ENCODE data around the gene SMIM35.

SMIM35 gene

GRCh38 chr11:118073554-118073953, 13.2 kb downstream of the SMIM35 start:
- Histone ChIP-seq H3K4me1 (ENCODE audit: control insufficient read depth in 1 of 2, insufficient read depth in 2 of 2, low read length in 2 of 2) (peaks cover 7 to 10% of the 10 kb centered on the region in 2 experiments), H3K36me3 (ENCODE audit: control insufficient read depth in 1 of 2, insufficient read depth in 2 of 2, low read length in 2 of 2) (no peaks in the 10 kb centered on the region), H4K8ac (ENCODE audit: low read depth, low read length) (no peak overlapping the region), H2BK5ac (ENCODE audit: low read depth, low read length, poor library complexity) (no peak overlapping the region), H4K91ac (ENCODE audit: low read depth, low read length) (no peak overlapping the region), H3K9ac (ENCODE audit: low read length) (no peak overlapping the region), H2AFZ (ENCODE audit: insufficient read depth, low read length, poor library complexity) (no peak overlapping the region), H3K27ac (ENCODE audit: low read depth, low read length) (no peak overlapping the region), H3K79me1 (ENCODE audit: low read length) (no peaks in the 10 kb centered on the region), H3K18ac (ENCODE audit: low read length) (no peak overlapping the region), H3K9me3 (ENCODE audit: insufficient read depth, low read depth, low read length) (no peaks in the 10 kb centered on the region), H3K23ac (ENCODE audit: low read length) (no peak overlapping the region), H4K12ac (ENCODE audit: low read depth, low read length) (no peak overlapping the region), H2BK12ac (ENCODE audit: low read length) (no peak overlapping the region), H2AK5ac (ENCODE audit: low read length) (no peak overlapping the region), H3K4ac (ENCODE audit: low read depth, low read length) (no peak overlapping the region), H3K79me2 (ENCODE audit: control insufficient read depth, insufficient read depth, low read length, poor library complexity) (no peaks in the 10 kb centered on the region), H2BK120ac (ENCODE audit: insufficient read depth, low read length, poor library complexity) (no peak overlapping the region), H3K27me3 (ENCODE audit: insufficient read depth, low read length) (no peaks in the 10 kb centered on the region), H3K4me2 (ENCODE audit: low read length) (no peak overlapping the region), H3K4me3 (ENCODE audit: low read depth, low read length) (no peak overlapping the region), H3K14ac (ENCODE audit: low read length) (no peak overlapping the region)
- WGBS (ENCODE audit: extremely low coverage, insufficient coverage, insufficient read length), result no CpG with 5 or more reads among the region's 9 CpGs
- no peak for DNase-seq

- Histone ChIP-seq H4K8ac (ENCODE audit: low read depth, low read length) (no peak overlapping the region), H4K91ac (ENCODE audit: low read depth, low read length) (no peak overlapping the region), H2BK12ac (ENCODE audit: low read length) (no peak overlapping the region), H3K27ac (ENCODE audit: low read depth, low read length) (no peak overlapping the region), H2AFZ (ENCODE audit: insufficient read depth, low read length, poor library complexity) (no peak overlapping the region), H3K14ac (ENCODE audit: low read length) (no peak overlapping the region), H3K4me2 (ENCODE audit: low read length) (no peak overlapping the region), H3K79me1 (ENCODE audit: low read length) (no peaks in the 10 kb centered on the region), H3K23ac (ENCODE audit: low read length) (no peak overlapping the region), H2BK120ac (ENCODE audit: insufficient read depth, low read length, poor library complexity) (no peak overlapping the region), H3K4me3 (ENCODE audit: low read depth, low read length) (no peak overlapping the region), H3K27me3 (ENCODE audit: insufficient read depth, low read length) (no peaks in the 10 kb centered on the region), H3K4ac (ENCODE audit: low read depth, low read length) (no peak overlapping the region), H4K12ac (ENCODE audit: low read depth, low read length) (no peak overlapping the region), H3K4me1 (ENCODE audit: control insufficient read depth in 1 of 2, insufficient read depth in 2 of 2, low read length in 2 of 2) (peaks cover 0 to 2% of the 10 kb centered on the region in 2 experiments), H3K79me2 (ENCODE audit: control insufficient read depth, insufficient read depth, low read length, poor library complexity) (no peaks in the 10 kb centered on the region), H3K9ac (ENCODE audit: low read length) (no peak overlapping the region), H3K18ac (ENCODE audit: low read length) (no peak overlapping the region), H2BK5ac (ENCODE audit: low read depth, low read length, poor library complexity) (no peak overlapping the region), H2AK5ac (ENCODE audit: low read length) (no peak overlapping the region), H3K36me3 (ENCODE audit: control insufficient read depth in 1 of 2, insufficient read depth in 2 of 2, low read length in 2 of 2) (no peaks in the 10 kb centered on the region), H3K9me3 (ENCODE audit: insufficient read depth, low read depth, low read length) (no peaks in the 10 kb centered on the region)
- no CpG with 5 or more reads among the region's 3 CpGs for WGBS (ENCODE audit: extremely low coverage, insufficient coverage, insufficient read length)
- DNase-seq, result no peak
These were observed 15.2 kb downstream of the SMIM35 start for GRCh38 chr11:118071416-118072030.

- no peak overlapping the region for H3K18ac ChIP-seq (ENCODE audit: low read length)
- no peak overlapping the region for H2AFZ ChIP-seq (ENCODE audit: insufficient read depth, low read length, poor library complexity)
- H2BK120ac ChIP-seq (ENCODE audit: insufficient read depth, low read length, poor library complexity), result no peak overlapping the region
- H3K27me3 ChIP-seq (ENCODE audit: insufficient read depth, low read length), result no peaks in the 10 kb centered on the region
- no peak overlapping the region for H2AK5ac ChIP-seq (ENCODE audit: low read length)
- no peak overlapping the region for H3K23ac ChIP-seq (ENCODE audit: low read length)
- no peaks in the 10 kb centered on the region for H3K4me1 ChIP-seq (ENCODE audit: control insufficient read depth in 1 of 2, insufficient read depth in 2 of 2, low read length in 2 of 2)
- no peak overlapping the region for H3K27ac ChIP-seq (ENCODE audit: low read depth, low read length)
- H2BK12ac ChIP-seq (ENCODE audit: low read length), result no peak overlapping the region
- no peaks in the 10 kb centered on the region for H3K36me3 ChIP-seq (ENCODE audit: control insufficient read depth in 1 of 2, insufficient read depth in 2 of 2, low read length in 2 of 2)
- H3K4me3 ChIP-seq (ENCODE audit: low read depth, low read length), result no peak overlapping the region
- H3K4ac ChIP-seq (ENCODE audit: low read depth, low read length), result no peak overlapping the region
- no peaks in the 10 kb centered on the region for H3K9me3 ChIP-seq (ENCODE audit: insufficient read depth, low read depth, low read length)
- H3K14ac ChIP-seq (ENCODE audit: low read length), result no peak overlapping the region
- no peak overlapping the region for H2BK5ac ChIP-seq (ENCODE audit: low read depth, low read length, poor library complexity)
- H4K91ac ChIP-seq (ENCODE audit: low read depth, low read length), result no peak overlapping the region
- H3K9ac ChIP-seq (ENCODE audit: low read length), result no peak overlapping the region
- H4K12ac ChIP-seq (ENCODE audit: low read depth, low read length), result no peak overlapping the region
- H3K4me2 ChIP-seq (ENCODE audit: low read length), result no peak overlapping the region
- no CpG with 5 or more reads among the region's 10 CpGs for WGBS (ENCODE audit: extremely low coverage, insufficient coverage, insufficient read length)
- no peaks in the 10 kb centered on the region for H3K79me1 ChIP-seq (ENCODE audit: low read length)
- no peak for DNase-seq
- no peak overlapping the region for H4K8ac ChIP-seq (ENCODE audit: low read depth, low read length)
- no peaks in the 10 kb centered on the region for H3K79me2 ChIP-seq (ENCODE audit: control insufficient read depth, insufficient read depth, low read length, poor library complexity)
These were observed 17.7 kb downstream of the SMIM35 start for GRCh38 chr11:118068945-118069612.

GRCh38 chr11:118068206-118068944, 18.4 kb downstream of the SMIM35 start:
- H3K4me2 ChIP-seq (ENCODE audit: low read length), result no peak overlapping the region
- no peak overlapping the region for H3K4me3 ChIP-seq (ENCODE audit: low read depth, low read length)
- H2AK5ac ChIP-seq (ENCODE audit: low read length), result no peak overlapping the region
- no peaks in the 10 kb centered on the region for H3K4me1 ChIP-seq (ENCODE audit: control insufficient read depth in 1 of 2, insufficient read depth in 2 of 2, low read length in 2 of 2)
- no peak overlapping the region for H3K23ac ChIP-seq (ENCODE audit: low read length)
- no peaks in the 10 kb centered on the region for H3K79me2 ChIP-seq (ENCODE audit: control insufficient read depth, insufficient read depth, low read length, poor library complexity)
- H2AFZ ChIP-seq (ENCODE audit: insufficient read depth, low read length, poor library complexity), result no peak overlapping the region
- no peak overlapping the region for H4K8ac ChIP-seq (ENCODE audit: low read depth, low read length)
- no peak overlapping the region for H2BK120ac ChIP-seq (ENCODE audit: insufficient read depth, low read length, poor library complexity)
- H3K27ac ChIP-seq (ENCODE audit: low read depth, low read length), result no peak overlapping the region
- no peak overlapping the region for H4K12ac ChIP-seq (ENCODE audit: low read depth, low read length)
- no peak overlapping the region for H4K91ac ChIP-seq (ENCODE audit: low read depth, low read length)
- WGBS (ENCODE audit: extremely low coverage, insufficient coverage, insufficient read length), result no CpG with 5 or more reads among the region's 24 CpGs
- no peaks in the 10 kb centered on the region for H3K36me3 ChIP-seq (ENCODE audit: control insufficient read depth in 1 of 2, insufficient read depth in 2 of 2, low read length in 2 of 2)
- H3K79me1 ChIP-seq (ENCODE audit: low read length), result no peaks in the 10 kb centered on the region
- DNase-seq, result peak in 1 of 2 donors; percentile 33
- H3K14ac ChIP-seq (ENCODE audit: low read length), result no peak overlapping the region
- no peaks in the 10 kb centered on the region for H3K27me3 ChIP-seq (ENCODE audit: insufficient read depth, low read length)
- H2BK12ac ChIP-seq (ENCODE audit: low read length), result no peak overlapping the region
- H3K9ac ChIP-seq (ENCODE audit: low read length), result no peak overlapping the region
- H3K9me3 ChIP-seq (ENCODE audit: insufficient read depth, low read depth, low read length), result no peaks in the 10 kb centered on the region
- no peak overlapping the region for H3K4ac ChIP-seq (ENCODE audit: low read depth, low read length)
- no peak overlapping the region for H3K18ac ChIP-seq (ENCODE audit: low read length)
- no peak overlapping the region for H2BK5ac ChIP-seq (ENCODE audit: low read depth, low read length, poor library complexity)
